BLaER1 treated with 17β-estradiol and CSF1 and Interleukin-3, amounts not matched to agents 10 nM and 100 nM (cell line): ENCODE results near the gene FCHO2.
A peak's percentile ranks its signal among the peaks of the same experiment; 100 is the strongest.
"Not testable (repeated sequence)": the region's sequence is repeated elsewhere in the genome, so short reads cannot be mapped to it uniquely, and the experiment has no call there.

Source experiments
- H3K27ac ChIP-seq, 11 experiments: shearing (Covaris generic); formaldehyde crosslinking; 2 replicates each; pipeline ENCODE4 v1.8.1; 2022
- H3K27me3 ChIP-seq, 11 experiments: shearing (Covaris generic); formaldehyde crosslinking; 2 replicates each; pipeline ENCODE4 v1.8.1; 2022
- H3K36me3 ChIP-seq, 11 experiments: shearing (Covaris generic); formaldehyde crosslinking; 2 replicates each; pipeline ENCODE4 v1.8.1; 2022
- H3K4me1 ChIP-seq, 10 experiments: shearing (Covaris generic); formaldehyde crosslinking; 2 replicates each; pipeline ENCODE4 v1.8.1; 2022
- H3K4me2 ChIP-seq, 11 experiments: shearing (Covaris generic); formaldehyde crosslinking; 2 replicates each; pipeline ENCODE4 v1.8.1; 2022
- H3K4me3 ChIP-seq, 10 experiments: shearing (Covaris generic); formaldehyde crosslinking; 2 replicates each; pipeline ENCODE4 v1.8.1; 2022
- H3K9ac ChIP-seq, 11 experiments: shearing (Covaris generic); formaldehyde crosslinking; 2 replicates each; pipeline ENCODE4 v1.8.1; 2022
- H3K9me3 ChIP-seq, 11 experiments: shearing (Covaris generic); formaldehyde crosslinking; replicated peaks in 1 of 11; 2 replicates each; pipeline ENCODE4 v1.8.1; 2022
- H4K20me1 ChIP-seq, 11 experiments: shearing (Covaris generic); formaldehyde crosslinking; 2 replicates each; pipeline ENCODE4 v1.8.1; 2022
- Cebpa-rat ChIP-seq, 11 experiments: shearing (Covaris generic); IDR thresholded peaks; 2 replicates each; pipeline ENCODE4 v1.8.1; 2022

FCHO2 gene

GRCh38 chr5:72959257-72959656 lies 3.4 kb downstream of the FCHO2 start:
- peak overlapping the region in 1 of 11 experiments; percentile 4; a peak in 1 of 22 replicates for H3K9ac ChIP-seq
- H3K36me3 ChIP-seq = peaks cover 0 to 54% (median 0%) of the 10 kb centered on the region in 11 experiments; a peak in 6 of 22 replicates
- H3K27me3 ChIP-seq = peaks cover 0 to 39% (median 28%) of the 10 kb centered on the region in 11 experiments; a peak in 19 of 22 replicates
- peak overlapping the region in 2 of 11 experiments; percentile 89 to 90; a peak in 4 of 22 replicates for H3K4me2 ChIP-seq
- no peak for TF ChIP-seq Cebpa-rat (IDR thresholded peaks at IDR 0.05)
- H3K9me3 ChIP-seq = peaks cover 0 to 30% (median 4%) of the 10 kb centered on the region in 11 experiments; a peak in 8 of 22 replicates
- no peak overlapping the region for H3K27ac ChIP-seq
- peaks cover 4 to 72% (median 13%) of the 10 kb centered on the region in 11 experiments; a peak in 14 of 22 replicates for H4K20me1 ChIP-seq
- peak overlapping the region in 2 of 10 experiments; percentile 73 to 87; a peak in 3 of 20 replicates for H3K4me3 ChIP-seq
- peaks cover 8 to 27% (median 14%) of the 10 kb centered on the region in 10 experiments; a peak in 19 of 20 replicates for H3K4me1 ChIP-seq

GRCh38 chr5:72974481-72974880 lies 18.6 kb downstream of the FCHO2 start:
- H3K9me3 ChIP-seq = peaks cover 0 to 16% (median 6%) of the 10 kb centered on the region in 11 experiments; a peak in 9 of 22 replicates
- not testable (repeated sequence) for H3K4me3 ChIP-seq

GRCh38 chr5:72976810-72977209 lies 21.0 kb downstream of the FCHO2 start:
- not testable (repeated sequence) for H3K27ac ChIP-seq, H3K27me3 ChIP-seq
- H3K9me3 ChIP-seq = peaks cover 0 to 16% (median 6%) of the 10 kb centered on the region in 11 experiments; a peak in 10 of 22 replicates

More at GRCh38 chr5:72974481-72974880, 18.6 kb downstream of the FCHO2 start:
- not testable (repeated sequence) for H3K9ac ChIP-seq, H3K27me3 ChIP-seq, H3K4me1 ChIP-seq, H3K4me2 ChIP-seq, H3K27ac ChIP-seq
- Histone ChIP-seq H4K20me1 (peaks cover 0 to 58% (median 0%) of the 10 kb centered on the region in 11 experiments; a peak in 5 of 22 replicates), H3K36me3 (peaks cover 0 to 30% (median 3%) of the 10 kb centered on the region in 11 experiments; a peak in 6 of 22 replicates)

GRCh38 chr5:72985719-72986118 lies 29.9 kb downstream of the FCHO2 start:
- no peak overlapping the region for H3K4me3 ChIP-seq
- no peak overlapping the region for H3K27ac ChIP-seq
- H3K4me1 ChIP-seq = peaks cover 0 to 7% (median 0%) of the 10 kb centered on the region in 10 experiments; a peak in 3 of 20 replicates
- no peak for TF ChIP-seq Cebpa-rat (IDR thresholded peaks at IDR 0.05)
- H3K36me3 ChIP-seq = peaks cover 0 to 72% (median 0%) of the 10 kb centered on the region in 11 experiments; a peak in 9 of 22 replicates
- no peaks in the 10 kb centered on the region; a peak in 1 of 22 replicates for H3K9me3 ChIP-seq
- H3K27me3 ChIP-seq = no peaks in the 10 kb centered on the region
- no peak overlapping the region for H3K9ac ChIP-seq
- H3K4me2 ChIP-seq = no peak overlapping the region
- H4K20me1 ChIP-seq = peaks cover 0 to 100% (median 0%) of the 10 kb centered on the region in 11 experiments; a peak in 6 of 22 replicates

More at GRCh38 chr5:72976810-72977209, 21.0 kb downstream of the FCHO2 start:
- not testable (repeated sequence) for H3K4me3 ChIP-seq, H3K4me2 ChIP-seq, H3K9ac ChIP-seq, H3K4me1 ChIP-seq
- H3K36me3 ChIP-seq = peaks cover 0 to 22% (median 0%) of the 10 kb centered on the region in 11 experiments; a peak in 6 of 22 replicates
- peaks cover 0 to 72% (median 0%) of the 10 kb centered on the region in 11 experiments; a peak in 6 of 22 replicates for H4K20me1 ChIP-seq

GRCh38 chr5:72988769-72989168 lies 32.9 kb downstream of the FCHO2 start:
- peaks cover 0 to 6% (median 2%) of the 10 kb centered on the region in 11 experiments; a peak in 9 of 22 replicates for H3K9me3 ChIP-seq
- no peak overlapping the region for H3K4me3 ChIP-seq
- H3K27ac ChIP-seq = no peak overlapping the region
- peaks cover 0 to 9% (median 6%) of the 10 kb centered on the region in 10 experiments; a peak in 8 of 20 replicates for H3K4me1 ChIP-seq
- no peak overlapping the region for H3K9ac ChIP-seq
- no peak for TF ChIP-seq Cebpa-rat (IDR thresholded peaks at IDR 0.05)
- peaks cover 0 to 98% (median 0%) of the 10 kb centered on the region in 11 experiments; a peak in 6 of 22 replicates for H4K20me1 ChIP-seq
- H3K4me2 ChIP-seq = no peak overlapping the region
- H3K36me3 ChIP-seq = peaks cover 0 to 79% (median 6%) of the 10 kb centered on the region in 11 experiments; a peak in 14 of 22 replicates
- H3K27me3 ChIP-seq = no peaks in the 10 kb centered on the region

GRCh38 chr5:72991394-72991793 lies 35.6 kb downstream of the FCHO2 start:
- no peak overlapping the region for H3K27ac ChIP-seq
- H3K36me3 ChIP-seq = peaks cover 6 to 86% (median 14%) of the 10 kb centered on the region in 11 experiments; a peak in 18 of 22 replicates
- H3K9me3 ChIP-seq = peaks cover 6 to 16% (median 13%) of the 10 kb centered on the region in 11 experiments; a peak in 18 of 22 replicates
- peaks cover 0 to 93% (median 0%) of the 10 kb centered on the region in 11 experiments; a peak in 5 of 22 replicates for H4K20me1 ChIP-seq
- no peak overlapping the region for H3K9ac ChIP-seq
- no peak for TF ChIP-seq Cebpa-rat (IDR thresholded peaks at IDR 0.05)
- no peak overlapping the region for H3K4me3 ChIP-seq
- peaks cover 0 to 9% (median 6%) of the 10 kb centered on the region in 10 experiments; a peak in 8 of 20 replicates for H3K4me1 ChIP-seq
- H3K27me3 ChIP-seq = no peaks in the 10 kb centered on the region
- peak overlapping the region in 2 of 11 experiments; percentile 15 to 20; a peak in 2 of 22 replicates for H3K4me2 ChIP-seq

- no peak for TF ChIP-seq Cebpa-rat (IDR thresholded peaks at IDR 0.05)
- H3K9me3 ChIP-seq = peaks cover 6 to 18% (median 13%) of the 10 kb centered on the region in 11 experiments; a peak in 18 of 22 replicates
- peaks cover 0 to 90% (median 0%) of the 10 kb centered on the region in 11 experiments; a peak in 3 of 22 replicates for H4K20me1 ChIP-seq
- H3K27ac ChIP-seq = no peak overlapping the region
- peaks cover 6 to 93% (median 16%) of the 10 kb centered on the region in 11 experiments; a peak in 18 of 22 replicates for H3K36me3 ChIP-seq
- no peak overlapping the region for H3K9ac ChIP-seq
- no peak overlapping the region for H3K4me3 ChIP-seq
- H3K27me3 ChIP-seq = no peaks in the 10 kb centered on the region
- H3K4me1 ChIP-seq = peaks cover 0 to 9% (median 0%) of the 10 kb centered on the region in 10 experiments; a peak in 5 of 20 replicates
- no peak overlapping the region for H3K4me2 ChIP-seq
These were observed 38.7 kb downstream of the FCHO2 start for GRCh38 chr5:72994578-72994977.

- Histone ChIP-seq H3K9me3 (peaks cover 6 to 18% (median 13%) of the 10 kb centered on the region in 11 experiments; a peak in 18 of 22 replicates), H3K4me2 (no peak overlapping the region), H3K27ac (no peak overlapping the region), H4K20me1 (peaks cover 0 to 87% (median 0%) of the 10 kb centered on the region in 11 experiments; a peak in 4 of 22 replicates), H3K36me3 (peaks cover 4 to 97% (median 14%) of the 10 kb centered on the region in 11 experiments; a peak in 17 of 22 replicates), H3K4me3 (no peak overlapping the region), H3K27me3 (no peaks in the 10 kb centered on the region), H3K9ac (no peak overlapping the region), H3K4me1 (peaks cover 0 to 3% (median 0%) of the 10 kb centered on the region in 10 experiments; a peak in 2 of 20 replicates)
- no peak for TF ChIP-seq Cebpa-rat (IDR thresholded peaks at IDR 0.05)
These were observed 40.8 kb downstream of the FCHO2 start for GRCh38 chr5:72996632-72997031.

- Histone ChIP-seq H3K9ac (no peak overlapping the region), H3K36me3 (peaks cover 0 to 86% (median 0%) of the 10 kb centered on the region in 11 experiments; a peak in 11 of 22 replicates), H3K4me2 (no peak overlapping the region), H3K9me3 (peaks cover 0 to 6% (median 0%) of the 10 kb centered on the region in 11 experiments; a peak in 4 of 22 replicates), H4K20me1 (peaks cover 0 to 91% (median 0%) of the 10 kb centered on the region in 11 experiments; a peak in 5 of 22 replicates), H3K4me1 (no peaks in the 10 kb centered on the region), H3K27me3 (no peaks in the 10 kb centered on the region), H3K27ac (no peak overlapping the region), H3K4me3 (no peak overlapping the region)
- TF ChIP-seq Cebpa-rat (IDR thresholded peaks at IDR 0.05) = no peak
These were observed 44.1 kb downstream of the FCHO2 start for GRCh38 chr5:72999916-73000315.
